HG03378 (cell line): ENCODE measurements around the gene SEMA3A.

Source experiments
- ATAC-seq: cut with Tn5 transposase; IDR thresholded peaks from one replicate; pipeline ENCODE4 v1.9.1; 2021; ENCODE audit warnings: mild to moderate bottlenecking, moderate library complexity; ENCODE audit not compliant: unreplicated experiment

SEMA3A gene

GRCh38 chr7:84022684-84023308 lies 171.8 kb downstream of the SEMA3A start:
- ATAC-seq: no peak

GRCh38 chr7:84022009-84022408 lies 172.6 kb downstream of the SEMA3A start:
- ATAC-seq: no peak

- ATAC-seq: no peak
Measured at GRCh38 chr7:84021292-84021908, 173.2 kb downstream of the SEMA3A start.

GRCh38 chr7:84017651-84018050 lies 176.9 kb downstream of the SEMA3A start:
- ATAC-seq: no peak

- ATAC-seq: no peak
Measured at GRCh38 chr7:84013616-84014240, 180.9 kb downstream of the SEMA3A start.

GRCh38 chr7:84009782-84010181 lies 184.8 kb downstream of the SEMA3A start:
- ATAC-seq: no peak

GRCh38 chr7:84009051-84009450 lies 185.5 kb downstream of the SEMA3A start:
- no peak for ATAC-seq

GRCh38 chr7:84003191-84003590 lies 191.4 kb downstream of the SEMA3A start:
- no peak for ATAC-seq

GRCh38 chr7:84002348-84002747 lies 192.2 kb downstream of the SEMA3A start:
- no peak for ATAC-seq

- ATAC-seq: no peak
Measured at GRCh38 chr7:83996879-83997278, 197.7 kb downstream of the SEMA3A start.

- ATAC-seq: no peak
Measured at GRCh38 chr7:83987764-83988163, 206.8 kb downstream of the SEMA3A start.

- no peak for ATAC-seq
Measured at GRCh38 chr7:83985821-83986220, 208.8 kb downstream of the SEMA3A start.

GRCh38 chr7:83984591-83984990 lies 210.0 kb downstream of the SEMA3A start:
- ATAC-seq: no peak

- no peak for ATAC-seq
Measured at GRCh38 chr7:83984076-83984475, 210.5 kb downstream of the SEMA3A start.

- ATAC-seq: no peak
Measured at GRCh38 chr7:83983606-83984005, 211.0 kb downstream of the SEMA3A start.

- peak; percentile 92 for ATAC-seq
Measured at GRCh38 chr7:83976302-83976701, 218.3 kb downstream of the SEMA3A start.

GRCh38 chr7:83970081-83970480 lies 224.5 kb downstream of the SEMA3A start:
- no peak for ATAC-seq

GRCh38 chr7:83964318-83964717 lies 230.3 kb downstream of the SEMA3A start:
- no peak for ATAC-seq

GRCh38 chr7:83957333-83957732 lies 237.3 kb downstream of the SEMA3A start:
- no peak for ATAC-seq

GRCh38 chr7:83956104-83956503 lies 238.5 kb downstream of the SEMA3A start:
- no peak for ATAC-seq

GRCh38 chr7:83952236-83952635 lies 242.4 kb downstream of the SEMA3A start:
- no peak for ATAC-seq

- ATAC-seq: no peak
Measured at GRCh38 chr7:83947260-83947659, 247.3 kb downstream of the SEMA3A start.
